Stimulated activated CD4-positive, alpha-beta T cell treated with anti-CD3 and anti-CD28 coated beads, Interleukin-1b, Interleukin-23, amount 100 ng/mL, for 1 hour (primary cell): Measurements from ENCODE around the gene FGD5.

ENCODE experiments used
- DNase-seq, 2 donors: peaks; one replicate each; pipeline ENCODE4 v3.0.0-alpha.2; 2020; ENCODE audit warnings: low read depth in 2 of 2

FGD5 gene

DNA sequence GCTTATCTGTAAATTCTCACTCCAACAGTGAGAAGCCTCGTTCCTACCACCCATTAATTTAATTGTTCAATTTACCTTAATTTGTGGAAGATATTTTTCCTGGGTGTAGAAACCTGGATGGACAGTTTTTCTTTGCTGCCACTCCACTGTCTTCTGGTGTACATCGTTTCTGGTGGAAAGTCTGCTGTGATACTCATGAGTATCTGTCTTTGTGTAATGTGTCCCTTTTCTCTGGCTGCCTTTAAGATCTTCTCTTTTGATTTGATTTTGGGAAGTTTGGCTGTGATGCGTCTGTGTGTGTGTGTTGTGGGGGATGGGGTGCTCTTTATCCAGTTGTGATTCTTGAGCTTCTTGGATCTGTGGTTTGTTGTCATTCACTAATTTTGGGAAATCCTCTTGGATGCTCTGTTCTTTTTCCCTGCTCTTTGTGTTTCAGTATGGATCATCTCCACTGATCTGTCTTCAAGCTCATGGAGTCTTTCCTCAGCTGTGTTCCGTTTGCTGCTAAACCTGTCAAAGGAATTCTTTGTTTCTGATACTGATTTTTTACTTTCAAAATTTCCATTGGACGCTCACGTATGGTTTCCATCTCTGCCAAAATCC lies 86.4 kb downstream of the FGD5 start:
- DNase-seq, result no peak

DNA sequence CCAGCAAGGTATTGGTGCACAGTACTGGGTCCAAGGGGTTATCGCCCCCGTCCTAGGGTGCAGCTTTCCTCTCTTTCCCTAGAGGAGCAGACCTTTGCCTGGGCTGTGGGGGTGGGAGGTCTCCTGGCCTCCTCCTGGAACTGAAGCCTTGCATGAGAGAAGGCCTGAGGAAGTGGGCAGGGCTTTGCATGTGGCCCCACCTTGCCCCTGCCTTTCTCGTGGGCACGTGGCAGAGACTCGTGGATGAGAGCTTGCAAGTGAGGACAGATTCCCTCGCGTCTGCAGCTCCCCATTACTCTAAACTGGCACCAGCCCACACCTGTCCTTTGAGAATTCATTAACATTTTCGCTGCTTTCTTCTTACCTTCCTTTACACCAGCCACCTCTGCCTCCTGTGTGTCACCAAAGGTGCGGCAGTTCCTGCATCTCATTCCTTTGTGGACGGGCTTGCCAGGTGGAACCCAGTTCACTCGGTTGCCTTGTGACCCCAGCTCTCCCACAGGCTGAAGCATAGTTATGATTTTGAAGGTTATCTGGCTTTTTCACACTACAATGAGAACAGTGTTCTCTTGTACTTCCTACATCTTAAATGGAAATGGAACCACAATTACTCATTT lies 87.7 kb downstream of the FGD5 start:
- no peak for DNase-seq

DNA sequence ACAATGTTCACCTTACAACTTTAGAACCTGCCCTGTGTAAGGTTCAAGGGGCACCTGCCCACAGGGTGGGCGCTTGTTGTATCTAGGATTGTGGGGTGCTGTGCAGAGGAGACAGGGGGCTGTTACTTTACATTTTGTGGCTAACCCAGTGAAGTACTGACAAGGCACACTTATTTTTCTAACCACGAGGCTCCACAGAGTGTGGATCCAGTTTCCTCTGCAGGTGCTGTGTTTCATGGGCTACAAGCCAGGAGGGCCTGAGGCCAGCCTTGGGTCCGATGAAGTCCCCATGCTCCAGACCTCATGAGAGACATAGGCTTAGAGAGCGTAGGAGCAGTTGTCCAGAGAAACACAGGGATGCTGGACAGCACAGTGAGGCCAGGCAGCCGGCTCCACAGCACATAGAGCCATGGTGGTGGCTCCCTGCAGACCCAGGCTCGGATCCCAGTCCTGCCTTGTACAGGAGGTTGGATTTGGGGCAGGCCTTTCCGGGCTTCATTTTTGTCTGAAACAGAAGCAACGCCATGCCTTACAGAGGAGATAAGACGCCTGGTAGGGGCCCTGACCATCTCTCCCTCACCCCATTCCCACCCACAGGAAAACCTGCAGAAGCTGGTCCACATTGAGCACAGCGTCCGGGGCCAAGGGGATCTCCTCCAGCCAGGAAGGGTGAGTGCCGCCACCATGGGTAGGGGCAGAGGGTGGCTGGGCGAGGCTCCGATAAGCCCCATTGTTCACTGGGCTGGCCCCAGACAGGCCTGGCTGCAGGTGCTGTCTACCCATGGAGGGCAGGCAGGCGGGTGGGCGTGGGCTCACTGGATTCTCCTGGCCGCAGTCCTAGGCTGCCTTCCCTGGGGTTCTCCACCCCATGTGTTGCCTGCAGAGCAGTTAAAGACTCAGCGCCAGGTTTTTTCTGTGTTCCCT lies 88.5 kb downstream of the FGD5 start:
- no peak for DNase-seq

- no peak for DNase-seq
Observed at GRCh38 chr3:14909250-14909649, 90.5 kb downstream of the FGD5 start.

DNA sequence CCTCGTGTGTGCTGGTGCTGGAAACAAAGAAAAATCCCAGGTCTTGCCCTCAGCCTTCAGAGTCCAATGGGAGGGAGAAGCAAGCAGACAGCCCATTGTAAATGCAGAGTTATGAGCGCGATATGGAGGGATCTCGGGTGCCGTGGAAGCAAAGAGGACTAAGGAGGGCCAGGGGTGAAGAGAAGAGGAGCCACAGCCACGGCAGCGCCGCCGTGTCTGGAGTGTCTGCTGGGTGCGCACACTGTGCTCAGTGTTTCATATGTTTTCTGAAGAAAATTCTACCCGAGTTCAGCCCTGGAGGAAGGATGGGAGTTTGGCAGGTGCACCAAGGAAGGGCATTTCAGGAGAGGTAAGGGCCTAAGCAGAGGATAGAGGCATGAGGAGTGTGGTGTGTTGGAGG lies 92.9 kb downstream of the FGD5 start:
- DNase-seq, result no peak

DNA sequence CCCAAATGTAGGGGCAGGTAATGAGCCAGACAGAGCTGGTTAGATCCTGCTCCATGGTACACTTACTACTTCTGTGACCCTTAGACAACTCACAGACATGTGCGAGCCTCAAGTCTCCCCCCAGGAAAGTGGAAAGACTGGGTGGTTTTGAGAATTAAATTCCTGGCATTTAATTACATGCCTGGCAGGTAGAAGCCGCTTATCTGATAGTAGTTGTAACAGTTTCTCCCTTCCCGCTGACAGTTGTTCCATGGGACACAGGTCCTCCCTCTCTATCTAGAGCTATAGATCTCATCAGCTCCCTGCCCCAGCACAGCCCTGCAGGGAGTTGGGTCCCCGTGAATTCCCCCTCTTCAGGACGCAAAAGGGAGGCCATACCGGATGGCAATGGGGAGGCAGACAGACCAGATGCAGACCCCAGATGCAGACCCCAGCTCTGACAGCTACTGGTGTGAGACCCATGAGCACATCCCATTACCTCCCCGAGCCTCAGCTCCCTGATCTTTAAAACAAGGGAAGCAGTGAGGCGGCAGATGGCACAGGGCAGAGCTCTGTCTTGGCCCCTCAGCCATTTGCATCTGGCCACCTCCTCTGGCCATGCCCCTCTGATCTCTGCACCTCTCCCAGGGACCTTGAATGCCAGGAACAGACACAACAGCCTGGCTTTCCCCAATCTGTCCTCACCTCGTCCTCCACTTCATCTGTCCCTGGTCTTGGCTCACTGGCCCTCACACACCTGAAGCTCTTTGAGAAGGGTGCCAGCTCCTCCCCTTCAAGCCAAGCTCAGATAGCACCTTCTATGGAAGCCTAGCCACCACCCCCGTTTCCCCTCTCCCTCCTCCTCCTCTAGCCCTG lies 94.5 kb downstream of the FGD5 start:
- DNase-seq, result no peak

DNA sequence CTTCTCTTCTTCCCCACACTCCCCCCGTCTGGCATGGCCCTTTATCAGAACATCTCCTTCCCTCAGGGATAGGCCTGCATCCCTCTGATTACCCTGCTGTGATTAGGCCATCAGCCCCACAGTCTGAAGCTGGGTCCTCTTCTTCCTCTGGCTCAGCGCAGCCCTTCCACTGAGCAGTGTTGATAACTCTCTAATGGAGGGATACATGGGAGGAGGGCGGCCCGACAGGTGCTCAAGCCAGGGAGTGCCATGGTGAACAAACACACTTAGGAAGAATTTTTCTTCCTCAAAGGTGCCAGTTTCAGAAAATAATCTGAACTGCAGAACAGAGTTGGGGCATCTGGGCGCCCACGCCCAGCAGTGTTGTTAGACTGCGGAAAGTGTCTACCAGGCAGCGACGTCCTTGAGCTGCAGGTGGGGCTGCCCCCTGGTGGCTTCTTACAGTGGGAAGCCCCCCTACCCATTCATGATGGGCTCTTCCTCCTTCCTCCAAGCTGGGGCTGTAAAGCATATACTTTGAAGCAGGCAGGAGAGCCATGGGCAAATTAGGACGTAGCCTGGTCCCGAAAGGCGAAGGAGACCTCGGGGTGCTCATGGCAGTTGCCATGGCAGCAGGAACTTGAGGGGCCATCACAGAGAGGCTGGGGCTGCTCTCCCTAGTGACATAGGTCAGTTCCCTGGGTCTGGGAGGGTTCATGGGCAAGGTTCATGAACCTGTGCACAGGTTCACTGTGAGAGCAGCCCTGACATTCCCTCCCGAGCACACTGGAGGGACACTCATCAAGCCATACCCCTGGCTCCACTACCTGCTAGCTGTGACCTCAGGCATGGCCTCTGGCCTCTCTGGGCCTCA lies 95.4 kb downstream of the FGD5 start:
- no peak for DNase-seq

DNA sequence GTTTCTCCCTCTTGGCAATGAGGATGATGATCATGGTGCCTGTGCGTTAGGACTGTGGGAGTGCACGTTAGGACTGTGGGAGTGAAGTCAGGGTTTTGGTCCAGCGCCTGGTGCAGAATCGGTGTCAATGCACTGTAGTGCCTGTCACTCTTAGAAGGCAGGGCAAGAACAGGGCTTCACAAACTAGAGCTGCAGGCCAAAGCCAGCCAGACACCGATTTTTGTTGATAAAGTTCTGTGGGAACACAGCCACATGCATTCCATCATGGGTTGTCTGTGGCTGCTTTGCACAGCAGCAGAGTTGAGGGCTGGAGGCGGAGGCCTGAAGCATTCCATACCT lies 96.0 kb downstream of the FGD5 start:
- no peak for DNase-seq

DNA sequence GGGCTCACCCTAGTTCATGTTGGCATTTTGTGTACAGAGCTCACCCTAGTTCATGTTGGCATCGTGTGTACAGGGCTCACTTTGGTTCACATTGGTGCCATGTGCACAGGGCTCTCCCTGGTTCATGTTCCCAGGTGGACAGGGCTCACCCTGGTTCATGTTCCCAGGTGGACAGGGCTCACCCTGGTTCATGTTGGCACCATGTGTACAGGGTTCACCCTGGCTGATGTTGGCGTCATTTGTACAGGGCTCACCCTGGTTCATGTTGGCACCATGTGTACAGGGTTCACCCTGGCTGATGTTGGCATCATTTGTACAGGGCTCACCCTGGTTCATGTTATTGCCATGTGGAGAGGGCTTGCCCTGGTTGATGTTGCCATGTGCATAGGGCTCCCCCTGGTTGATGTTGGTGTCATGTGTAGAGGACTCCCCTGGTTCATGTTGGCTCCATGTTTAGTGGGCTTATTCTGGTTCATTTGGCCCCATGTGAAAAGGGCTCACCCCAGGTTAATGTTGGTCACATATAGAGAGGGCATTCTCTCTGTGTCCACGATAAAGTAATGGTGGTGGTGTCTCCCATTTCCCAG lies 97.0 kb downstream of the FGD5 start:
- no peak for DNase-seq

- DNase-seq, result no peak
Observed at GRCh38 chr3:14918356-14918860, 99.6 kb downstream of the FGD5 start.

GRCh38 chr3:14920536-14920935 lies 101.8 kb downstream of the FGD5 start:
- DNase-seq, result no peak

- DNase-seq, result peak; percentile 60 to 70
Observed at GRCh38 chr3:14921034-14921616, 102.4 kb downstream of the FGD5 start.

- DNase-seq, result no peak
Observed at GRCh38 chr3:14921811-14922705, 103.3 kb downstream of the FGD5 start.

- DNase-seq, result no peak
Observed at GRCh38 chr3:14922863-14923262, 104.1 kb downstream of the FGD5 start.

DNA sequence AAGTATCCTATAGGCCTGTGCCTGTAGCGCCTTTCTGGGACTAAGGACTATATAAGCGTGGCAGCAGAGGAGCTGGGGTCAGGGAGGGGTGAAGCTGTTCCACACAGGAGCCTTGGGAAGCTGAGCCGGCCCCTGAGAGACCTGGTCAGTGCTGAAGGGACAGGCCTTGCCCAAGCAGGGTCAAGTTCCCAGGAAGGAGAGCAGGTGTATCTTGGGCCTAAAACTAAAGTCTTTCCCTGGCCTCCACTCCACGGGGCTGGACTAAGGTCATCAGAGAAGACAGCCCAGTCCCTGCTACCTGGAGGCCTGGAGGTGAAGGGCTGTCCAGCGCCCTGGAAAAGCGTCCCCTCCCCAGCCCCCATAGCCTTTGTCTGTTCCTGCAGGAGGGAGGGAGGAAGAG lies 104.7 kb downstream of the FGD5 start:
- no peak for DNase-seq

DNA sequence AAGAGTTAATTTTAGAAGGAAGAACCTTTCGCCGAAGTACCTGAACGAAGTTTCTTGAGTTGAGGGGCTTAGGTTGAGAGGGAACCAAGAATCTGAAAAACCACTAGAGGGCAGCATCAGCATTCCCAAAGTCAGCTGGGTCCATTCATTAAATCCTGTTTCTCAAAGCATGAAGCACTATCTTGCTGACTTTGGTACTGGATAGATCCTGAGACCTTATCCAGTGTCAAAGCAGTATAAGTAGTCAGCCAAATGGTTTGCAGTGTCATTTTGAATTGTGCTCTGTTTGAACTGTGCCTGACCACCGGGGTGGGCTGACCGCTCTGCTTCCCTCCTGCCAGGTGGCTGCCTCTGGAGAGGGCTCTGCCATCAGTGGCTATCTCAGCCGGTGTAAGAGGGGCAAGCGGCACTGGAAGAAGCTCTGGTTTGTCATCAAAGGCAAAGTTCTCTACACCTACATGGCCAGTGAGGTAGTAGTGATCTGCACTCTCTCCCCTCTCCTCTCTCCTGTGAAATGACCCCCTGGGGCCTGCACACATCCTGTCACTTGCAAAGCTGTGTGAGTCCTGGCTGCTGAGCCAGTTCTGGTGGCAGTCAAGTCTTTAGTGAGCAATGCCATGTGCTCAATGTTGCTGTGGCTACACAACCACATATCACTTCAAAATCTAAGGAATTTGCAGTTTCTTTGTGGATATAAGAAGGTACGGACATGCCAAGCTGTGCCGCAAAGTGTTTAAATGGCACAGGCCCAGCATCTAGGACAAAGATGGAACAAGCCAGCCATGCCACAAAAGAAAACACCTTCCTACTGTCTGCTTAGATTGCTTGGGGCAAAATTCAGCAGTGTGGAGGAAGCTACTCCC lies 107.2 kb downstream of the FGD5 start:
- DNase-seq, result no peak

- no peak for DNase-seq
Observed at GRCh38 chr3:14926592-14926991, 107.8 kb downstream of the FGD5 start.

DNA sequence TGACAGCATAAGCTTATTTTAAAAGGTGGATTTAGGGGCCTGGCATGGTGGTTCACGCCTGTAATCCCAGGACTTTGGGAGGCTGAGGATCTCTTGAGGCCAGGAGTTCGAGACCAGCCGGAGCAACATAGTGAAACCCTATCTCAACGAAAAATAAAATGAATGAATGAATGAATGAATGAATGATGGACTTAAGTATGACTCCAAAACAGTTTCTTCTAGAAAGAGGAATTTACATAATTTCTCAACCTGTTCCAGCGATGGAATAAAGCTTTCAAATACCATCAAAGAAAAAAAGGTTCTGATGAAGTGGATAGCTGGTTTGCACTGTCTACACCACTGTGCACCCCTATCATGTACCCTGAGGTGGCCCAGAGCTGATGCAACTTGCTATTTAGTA lies 108.5 kb downstream of the FGD5 start:
- DNase-seq, result no peak
